Measurements from ENCODE around the gene HADHB. TPM values are rescaled to one million over a fixed set of nuclear protein-coding genes. Genes with fewer than 3 reads are reported as not detected.

HADHB gene
- 57.0 and 75.0 TPM in 2 replicates for total RNA-seq

GRCh38 chr2:26244309-26245230, at the start of gene HADHB, which contains the start of gene HADHA:
TSS of gene HADHB (plus strand) at chr2:26244939. CDS start at chr2:26254255, 9,316 bp downstream.
TSS of gene HADHA (minus strand) at chr2:26244632. CDS start at chr2:26244596, 36 bp downstream.

Other genes with a start within 250 kb of the HADHB start
- 67.1 and 75.0 TPM in 2 replicates for gene RAB10, start 210.9 kb upstream of the HADHB start, total RNA-seq
- gene GAREM2, start 71.9 kb upstream of the HADHB start, total RNA-seq = 2.3 and 3.0 TPM in 2 replicates
- gene HADHA, start 307 bp upstream of the HADHB start, total RNA-seq = 75.6 and 76.1 TPM in 2 replicates
- gene SELENOI, start 101.2 kb downstream of the HADHB start, total RNA-seq = 8.1 and 13.0 TPM in 2 replicates
- gene ADGRF3, start 101.8 kb downstream of the HADHB start, total RNA-seq = 0.38 TPM in 1 of 2 replicates, not detected in the other
- not detected in 2 replicates for gene DRC1, start 157.0 kb downstream of the HADHB start, total RNA-seq
- gene OTOF, start 233.2 kb downstream of the HADHB start, total RNA-seq = not detected in 2 replicates